AML-193 (cell line): ENCODE results near the gene OR51B5.
A peak's percentile ranks its signal among the peaks of the same experiment; 100 is the strongest.
"Not testable (repeated sequence)": the region's sequence is repeated elsewhere in the genome, so short reads cannot be mapped to it uniquely, and the experiment has no call there.

Source experiments
- DNase-seq, 2 experiments: peaks; one replicate each; lab custom pipeline; 2025; lab: John Stamatoyannopoulos, UW

OR51B5 gene, protein sequence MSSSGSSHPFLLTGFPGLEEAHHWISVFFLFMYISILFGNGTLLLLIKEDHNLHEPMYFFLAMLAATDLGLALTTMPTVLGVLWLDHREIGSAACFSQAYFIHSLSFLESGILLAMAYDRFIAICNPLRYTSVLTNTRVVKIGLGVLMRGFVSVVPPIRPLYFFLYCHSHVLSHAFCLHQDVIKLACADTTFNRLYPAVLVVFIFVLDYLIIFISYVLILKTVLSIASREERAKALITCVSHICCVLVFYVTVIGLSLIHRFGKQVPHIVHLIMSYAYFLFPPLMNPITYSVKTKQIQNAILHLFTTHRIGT

GRCh38 chr11:5343474-5344335 lies at the start of gene OR51B5:
TSS of gene OR51B5 (minus strand) at chr11:5343524. CDS start at chr11:5343524, 0 bp downstream.
- DNase-seq: no peak

DNA sequence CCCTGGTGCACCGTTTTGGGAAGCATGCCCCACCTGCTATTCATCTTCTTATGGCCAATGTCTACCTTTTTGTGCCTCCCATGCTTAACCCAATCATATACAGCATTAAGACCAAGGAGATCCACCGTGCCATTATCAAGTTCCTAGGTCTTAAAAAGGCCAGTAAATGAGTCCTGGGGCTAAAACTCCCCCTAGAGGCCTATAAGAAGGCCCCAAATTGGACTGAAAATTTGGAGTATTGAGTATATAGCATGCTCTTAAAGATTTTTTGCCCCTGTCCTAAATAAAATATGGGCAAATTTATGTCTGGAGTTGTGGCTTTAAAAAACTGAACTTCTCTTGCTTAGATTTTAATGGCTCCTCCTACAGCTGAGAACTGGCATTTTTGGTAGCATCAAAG lies 46.9 kb upstream of the OR51B5 start:
- no peak for DNase-seq

GRCh38 chr11:5384335-5384734 lies 41.0 kb upstream of the OR51B5 start:
- DNase-seq: no peak

- DNase-seq: no peak
Observed at GRCh38 chr11:5383576-5383975, 40.3 kb upstream of the OR51B5 start, which contains the start of gene OR51M1. TSS of gene OR51M1 (plus strand) at chr11:5383812. CDS start at chr11:5389399, 5,587 bp downstream.

- peak; percentile 32 to 39 for DNase-seq
Observed at GRCh38 chr11:5380740-5381342, 37.5 kb upstream of the OR51B5 start.

DNA sequence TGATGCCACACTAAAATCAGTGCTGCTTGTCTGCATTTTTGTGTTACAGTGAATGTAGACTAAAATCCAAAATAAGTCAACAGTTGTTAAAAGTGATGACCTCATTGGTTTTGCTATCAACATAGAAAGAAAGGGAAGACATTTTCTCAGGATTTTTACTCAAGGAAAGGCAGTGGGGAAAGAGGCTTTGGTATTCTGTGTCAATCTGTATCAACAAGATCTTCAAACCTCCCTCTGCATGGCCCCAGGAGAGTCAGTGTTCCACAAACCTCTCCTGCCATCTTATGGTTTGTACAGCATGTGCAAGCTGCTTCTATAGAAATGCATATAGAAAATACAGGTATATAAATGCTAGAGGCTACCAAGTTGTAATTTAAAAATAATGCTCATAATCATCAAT lies 26.5 kb upstream of the OR51B5 start:
- no peak for DNase-seq

DNA sequence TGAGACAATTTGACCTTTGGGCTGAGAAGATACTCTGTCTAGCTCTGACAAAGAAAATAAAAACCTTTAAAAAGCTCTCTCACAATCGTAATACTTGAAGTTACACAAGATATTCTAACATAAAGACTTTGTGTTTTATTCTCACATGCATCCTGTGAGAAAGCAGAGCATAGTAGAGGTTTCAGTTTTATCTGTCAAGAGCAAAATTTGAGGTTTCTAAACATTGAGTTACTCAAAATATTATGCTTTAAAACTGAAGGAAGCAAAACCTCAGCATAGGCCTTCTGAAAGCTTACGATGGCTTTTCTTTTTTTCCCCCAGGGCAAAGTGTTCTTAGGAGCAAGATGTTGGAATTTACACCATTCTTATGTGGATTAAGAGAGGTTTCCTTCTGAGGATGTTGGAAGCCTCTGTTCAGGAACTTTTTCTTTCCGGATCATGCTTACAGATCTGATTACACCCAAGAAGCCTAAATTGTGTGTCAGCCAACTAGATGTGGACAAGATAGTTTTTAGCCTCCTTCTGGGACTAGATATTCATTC lies 25.2 kb upstream of the OR51B5 start:
- DNase-seq: no peak

DNA sequence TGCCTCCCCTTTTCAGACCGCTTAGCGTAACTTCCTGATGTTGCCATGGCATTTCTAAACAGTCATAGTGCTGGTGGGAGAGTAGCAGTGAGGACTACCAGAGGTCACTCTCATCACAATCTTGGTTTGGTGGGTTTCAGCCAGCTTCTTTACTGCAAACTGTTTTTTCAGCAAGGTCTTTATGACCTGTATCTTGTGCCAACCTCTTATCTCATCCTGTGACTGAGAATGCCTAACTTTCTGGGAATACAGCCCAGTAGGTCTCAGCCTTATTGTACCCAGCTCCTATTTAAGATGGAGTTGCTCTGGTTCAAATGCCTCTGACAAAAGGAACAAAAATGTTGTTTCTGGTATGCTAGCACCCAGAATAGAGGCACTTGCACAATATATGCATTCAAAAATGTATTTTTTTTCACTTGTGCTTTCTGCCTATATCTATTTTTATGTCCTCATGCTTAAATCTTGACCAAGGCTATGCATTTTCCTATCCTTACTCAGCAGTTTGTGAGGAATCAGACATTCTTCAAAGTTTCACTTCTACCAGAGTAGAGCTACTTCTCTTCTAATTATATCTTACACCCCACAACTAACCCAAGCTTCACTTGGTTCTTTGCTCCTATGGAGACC lies 24.2 kb upstream of the OR51B5 start:
- no peak for DNase-seq

DNA sequence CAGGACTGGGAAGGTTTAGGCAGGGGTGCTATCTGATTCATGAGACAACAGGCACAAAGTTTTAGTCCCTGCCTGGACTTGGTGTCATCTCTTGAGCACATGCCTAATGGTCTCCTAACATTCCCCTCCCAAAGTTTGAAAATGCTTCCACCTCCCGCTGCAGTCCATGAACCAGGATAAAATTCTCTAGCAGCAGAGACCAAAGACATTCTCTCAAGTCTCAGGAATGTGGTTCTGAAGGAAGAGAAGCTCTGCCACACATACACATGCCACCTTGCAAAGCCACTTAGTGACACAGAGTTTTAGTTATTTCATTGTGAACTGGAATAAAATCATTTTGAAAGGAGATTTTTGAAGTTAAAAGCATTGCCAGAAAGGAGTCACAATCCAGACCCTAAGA lies 23.5 kb upstream of the OR51B5 start:
- no peak for DNase-seq

GRCh38 chr11:5366365-5366764 lies 23.0 kb upstream of the OR51B5 start:
- not testable (repeated sequence) for DNase-seq

DNA sequence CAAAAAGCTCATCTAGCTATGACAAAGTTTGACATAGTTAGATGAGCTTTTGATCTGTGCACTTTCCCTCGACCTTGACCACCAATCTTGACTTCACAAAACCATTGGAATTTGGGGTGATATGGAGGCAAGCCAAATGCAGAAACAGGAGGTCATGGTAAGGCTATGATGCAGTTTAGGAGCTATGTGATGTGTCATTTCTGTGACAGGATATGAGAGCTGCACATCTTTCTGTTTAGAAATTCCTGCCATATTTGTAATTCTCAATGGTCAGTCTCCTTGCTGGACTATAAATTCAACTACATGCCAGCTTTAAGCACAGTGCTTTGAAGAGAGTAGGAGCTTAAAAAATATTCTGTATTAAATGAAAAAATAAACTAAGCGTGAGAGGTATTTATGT lies 20.9 kb upstream of the OR51B5 start:
- no peak for DNase-seq

DNA sequence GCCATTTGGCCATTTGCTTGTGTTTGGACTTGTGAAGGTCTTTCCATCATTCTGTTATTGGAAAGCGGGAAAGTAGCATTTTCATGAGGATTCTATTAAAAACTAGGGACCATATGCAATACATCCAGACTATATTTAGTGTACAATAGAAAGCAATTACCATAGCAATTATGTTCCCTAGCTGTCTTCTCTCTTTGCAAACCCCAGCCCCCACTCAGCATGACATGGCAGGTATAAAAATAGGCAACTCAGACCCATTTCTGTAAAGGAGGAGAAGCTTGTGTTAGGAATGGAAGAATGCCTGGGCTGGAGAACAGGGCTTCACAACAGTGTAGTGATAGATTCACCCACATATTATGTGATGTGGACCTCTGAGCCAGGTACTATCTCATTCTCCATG lies 20.4 kb upstream of the OR51B5 start:
- DNase-seq: no peak

DNA sequence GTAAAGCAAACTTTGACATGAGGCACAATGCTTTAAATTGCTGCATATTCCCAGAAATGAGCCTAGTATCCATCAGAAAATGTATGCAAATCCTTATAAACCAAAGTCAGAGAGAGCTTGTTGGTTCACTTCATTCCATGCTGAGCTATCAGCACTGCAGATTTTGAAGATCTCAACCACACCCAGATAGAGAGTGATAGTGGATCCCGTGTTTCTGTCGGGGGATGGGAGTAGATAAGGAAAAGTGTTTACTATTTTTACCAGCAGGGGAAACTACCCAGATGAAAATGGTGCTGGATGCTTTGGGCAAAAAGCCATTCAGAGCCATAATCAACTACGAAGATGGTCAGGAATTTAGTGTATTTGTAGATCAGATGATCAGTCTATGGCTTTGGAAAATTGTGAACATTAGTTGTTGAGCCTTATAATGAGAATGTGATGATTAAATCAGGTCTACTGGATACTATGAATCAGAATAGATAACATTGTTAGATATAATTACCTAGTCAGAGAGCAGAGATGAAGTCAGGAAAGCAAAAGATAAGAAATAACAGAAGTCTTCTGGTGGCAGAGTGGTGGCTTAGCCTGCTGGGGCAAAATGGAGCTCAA lies 18.8 kb upstream of the OR51B5 start:
- no peak for DNase-seq

GRCh38 chr11:5356031-5356430 lies 12.7 kb upstream of the OR51B5 start:
- DNase-seq: not testable (repeated sequence)

DNA sequence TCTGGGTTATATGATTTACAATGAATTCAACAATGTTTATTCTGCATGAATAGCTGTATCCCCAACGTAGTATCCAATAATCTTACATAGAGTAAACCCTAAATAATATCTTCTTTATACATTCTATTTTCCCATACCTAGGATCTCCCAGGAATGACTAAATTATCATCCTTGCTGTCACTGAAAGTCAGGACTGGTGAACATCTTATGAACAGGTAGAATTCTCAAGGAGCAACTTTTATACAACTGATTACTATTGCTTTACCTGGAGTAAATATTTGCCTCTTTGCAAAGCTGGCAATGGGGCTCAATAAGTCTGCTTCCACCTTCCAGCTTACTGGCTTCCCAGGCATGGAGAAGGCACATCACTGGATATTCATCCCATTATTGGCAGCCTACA lies 7.9 kb upstream of the OR51B5 start, which contains the start of gene OR51B6:
Gene OR51B6, plus strand, starts transcription at position 301 of the 400 bp plus-strand sequence. Its CDS starts 0 bp downstream, at position 301.
- DNase-seq: no peak

DNA sequence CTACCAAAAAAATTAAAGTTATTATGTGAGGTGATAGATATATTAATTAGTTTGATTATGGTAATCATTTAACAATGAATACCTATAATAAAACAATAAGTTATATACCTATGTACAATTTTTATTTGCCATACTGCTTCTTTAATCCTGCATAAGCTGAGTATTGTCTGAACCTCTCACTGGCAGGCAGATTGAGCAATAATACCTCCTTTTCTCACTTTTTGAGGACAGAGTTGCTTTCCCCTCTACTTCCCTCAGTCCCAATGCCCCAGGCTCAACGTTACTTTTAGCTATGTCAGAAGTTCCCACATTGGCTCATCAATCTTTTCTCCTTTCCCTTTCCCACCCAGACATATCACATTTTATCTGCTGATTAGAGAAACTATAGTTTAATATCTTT lies 6.2 kb upstream of the OR51B5 start:
- DNase-seq: no peak

GRCh38 chr11:5348551-5349194 lies 5.3 kb upstream of the OR51B5 start:
- DNase-seq: no peak

DNA sequence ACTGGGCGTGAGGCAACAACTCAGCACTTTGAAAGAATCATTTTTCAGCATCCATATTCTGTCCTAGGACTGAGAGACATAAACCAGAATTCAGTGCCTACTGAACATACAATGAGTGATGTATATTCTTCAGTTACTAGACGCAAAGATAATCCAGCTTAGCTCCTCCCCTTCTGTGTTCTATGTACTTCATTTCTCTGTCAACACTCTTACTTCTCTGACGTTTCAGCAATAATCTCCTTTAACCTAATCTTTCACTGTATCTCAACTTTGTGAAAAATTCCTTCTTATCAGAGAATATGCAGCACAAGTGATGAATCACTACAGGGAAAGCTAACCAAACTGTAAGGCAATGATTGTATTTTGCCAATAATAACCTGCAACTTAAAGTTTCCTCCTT lies 2.5 kb upstream of the OR51B5 start:
- no peak for DNase-seq

GRCh38 chr11:5339771-5340322 lies 3.5 kb downstream of the OR51B5 start:
- no peak for DNase-seq

GRCh38 chr11:5337253-5337652 lies 6.1 kb downstream of the OR51B5 start:
- not testable (repeated sequence) for DNase-seq

DNA sequence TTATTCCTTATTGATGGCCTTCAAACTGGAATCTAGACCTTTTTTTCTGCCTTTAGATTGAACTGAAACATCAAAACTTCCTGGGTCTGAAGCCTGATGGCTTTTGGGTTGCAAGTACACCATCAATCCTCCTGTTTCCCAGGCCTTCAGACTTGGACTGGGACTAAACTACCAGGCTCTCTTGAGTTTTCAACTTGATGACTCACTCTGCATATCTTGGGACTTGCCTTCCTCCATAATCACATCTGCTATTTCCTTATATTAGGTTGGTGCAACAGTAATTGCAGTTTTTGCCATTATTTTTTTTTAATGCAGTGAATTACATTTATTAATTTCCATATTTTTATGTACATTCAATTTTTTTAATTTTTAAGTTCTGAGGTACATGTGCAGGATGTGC lies 7.0 kb downstream of the OR51B5 start:
- no peak for DNase-seq
